Right cardiac atrium (tissue), 5 donors: ENCODE data around the gene ZNF273. TPM values are rescaled to one million over a fixed set of nuclear protein-coding genes. Genes with fewer than 3 reads are reported as not detected.
A peak's percentile ranks its signal among the peaks of the same experiment; 100 is the strongest.
"Not testable (repeated sequence)": the region's sequence is repeated elsewhere in the genome, so short reads cannot be mapped to it uniquely, and the experiment has no call there.

Experiments
- ATAC-seq, 2 donors: fragments of 200-7000 bp; cut with Tn5 transposase; one replicate each; pipeline versions ENCODE4 v1.8.0 to v1.9.1; 2020; ENCODE audit warnings: moderate library complexity in 2 of 2, mild to moderate bottlenecking in 1 of 2
- DNase-seq, 3 donors: peaks; one replicate each; pipeline ENCODE4 v3.0.0-alpha.2; 2020
- H3K27ac ChIP-seq: one replicate; pipeline ENCODE4 v1.5.1; 2013; ENCODE audit warnings: mild to moderate bottlenecking, low read length, control low read depth, moderate library complexity
- H3K27me3 ChIP-seq: one replicate; pipeline ENCODE4 v1.6.1; 2013; ENCODE audit not compliant: control insufficient read depth, insufficient read depth
- H3K4me1 ChIP-seq: one replicate; pipeline ENCODE4 v1.6.1; 2013; ENCODE audit warnings: low read length; ENCODE audit not compliant: control insufficient read depth, insufficient read depth
- H3K4me3 ChIP-seq: one replicate; pipeline ENCODE4 v1.5.1; 2013; ENCODE audit warnings: low read length, control low read depth
- H3K9me3 ChIP-seq: one replicate; pipeline ENCODE4 v1.6.1; 2013; ENCODE audit warnings: low read length; ENCODE audit not compliant: control insufficient read depth
- WGBS: extraction: QIAGEN DNeasy Blood & Tissue Kit; methylation state at CpG from one replicate; pipeline ENCODE4 v1.1.7; 2013; 5-methylcytosine and 5-hydroxymethylcytosine counted together
- intact Hi-C, 4 donors: fragments of 100-400 bp; cut with DNase I; formaldehyde crosslinking; loops; one replicate each; pipeline versions ENCODE4 v1.11.0 to v1.14.0; 2022 to 2023
- long read RNA-seq, 4 donors: library from polyadenylated mRNA; unstranded; transcript quantifications; one replicate each; pipeline ENCODE4 v2.0.0, GENCODE V29; 2020 to 2021
- polyA plus RNA-seq: library from polyadenylated mRNA; stranded (reverse); fragments of 200-250 nt; gene quantifications from one replicate; pipeline ENCODE4 v1.2.3, GENCODE V29; 2013
- total RNA-seq, 4 donors: library from RNA; stranded (reverse); fragmentation: NEBNext Ultra II Directional; extraction: Animal tissue kit (Norgen Biotek cat#: 25700); gene quantifications; one replicate each; pipeline ENCODE4 v1.2.1, GENCODE V29; 2021
- donor health status: healthy with polysubstance abuse.
- donor health status: DM: no; HTN: yes; CAD: no.
- donor health status: DM: no; HTN: no; CAD: no.
- donor health status: DM: no; HTN: yes; CAD: no; lungs with severe emphysema.
- donor health status: DM: yes; HTN: yes; CAD: no.

ZNF273 gene
- total RNA-seq (1 to 10 TPM; 2.9 to 3.9 (median 3.4) TPM), polyA plus RNA-seq (2.6 TPM)
- long read RNA-seq, donor 1, partial matches to known transcripts, result 1 of 2 reads
- long read RNA-seq, donor 1, other reads (novel, unspliced or antisense), result 1 of 2 reads
- long read RNA-seq, donor 2, partial matches to known transcripts, result 0 of 1 reads
- long read RNA-seq, donor 2, other reads (novel, unspliced or antisense), result 1 of 1 reads
- long read RNA-seq, donor 3, partial matches to known transcripts, result 0 of 9 reads
- long read RNA-seq, donor 3, other reads (novel, unspliced or antisense), result 5 of 9 reads
- long read RNA-seq, donor 4, partial matches to known transcripts, result 0 of 5 reads
- long read RNA-seq, donor 4, other reads (novel, unspliced or antisense), result 4 of 5 reads

DNA sequence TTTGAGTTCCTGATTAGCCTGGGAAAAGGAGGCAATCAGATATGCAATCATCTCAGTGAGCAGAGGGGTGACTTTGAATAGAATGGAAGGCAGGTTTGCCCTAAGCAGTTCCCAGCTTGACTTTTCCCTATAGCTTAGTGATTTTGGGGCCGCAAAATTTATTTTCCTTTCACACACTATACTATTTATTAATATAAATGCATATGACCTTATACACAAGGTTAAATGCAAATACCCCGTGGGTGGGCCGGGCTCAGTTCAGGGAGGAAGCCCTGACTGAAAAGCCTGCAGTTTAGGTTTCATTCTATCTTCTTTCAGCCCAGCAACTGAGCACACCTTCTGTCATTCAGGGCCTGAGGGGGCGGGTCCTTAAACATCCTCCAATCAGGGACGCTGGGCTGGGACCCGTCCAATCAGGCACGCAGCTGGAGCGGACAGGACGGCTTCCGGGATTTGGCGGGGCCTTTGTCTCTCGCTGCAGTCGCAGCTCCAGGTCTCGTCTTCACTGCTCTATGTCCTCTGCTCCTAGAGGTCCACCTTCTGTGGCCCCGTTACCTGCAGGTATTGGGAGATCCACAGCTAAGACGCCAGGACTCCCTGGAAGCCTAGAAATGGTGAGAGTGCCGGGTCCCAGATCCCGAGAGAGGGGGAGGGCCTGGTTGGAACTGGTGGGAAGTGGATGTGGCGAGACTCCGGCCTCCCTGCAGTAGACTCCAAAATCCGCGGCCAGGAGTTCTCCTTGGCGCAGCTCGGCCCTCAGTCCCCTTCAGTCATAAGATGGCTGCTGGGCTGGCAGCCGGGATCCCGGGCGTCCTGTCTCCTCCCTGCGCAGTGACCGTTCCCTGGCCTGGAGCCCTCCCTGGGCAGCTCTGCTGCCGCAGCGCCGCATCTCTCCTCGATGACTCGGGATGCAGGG is at the start of gene ZNF273:
Gene ZNF273, plus strand, starts transcription at position 468 of the 916 bp plus-strand sequence. Its CDS starts 45 bp downstream, at position 513.
- DNase-seq (peak; percentile 94 to 98 (median 96)), ATAC-seq (peak; percentile 98)
- no peaks in the 10 kb centered on the region for H3K27me3 ChIP-seq
- WGBS, result under 1% methylated on average over 34 of the region's 34 CpGs
- H3K9me3 ChIP-seq, result no peaks in the 10 kb centered on the region
- intact Hi-C loops, result no loop called here
- peak within 1 kb of the TSS; percentile 93 for H3K4me3 ChIP-seq
- no peaks in the 10 kb centered on the region for H3K4me1 ChIP-seq
- H3K27ac ChIP-seq, result peak within 1 kb of the TSS; percentile 86

- intact Hi-C loops, result no loop called here
- 80% methylated on average over 4 of the region's 4 CpGs for WGBS
- Histone ChIP-seq H3K4me1 (no peaks in the 10 kb centered on the region), H3K27me3 (no peaks in the 10 kb centered on the region), H3K9me3 (no peaks in the 10 kb centered on the region), H3K27ac (no peak overlapping the region), H3K4me3 (no peak overlapping the region)
- ATAC-seq (no peak), DNase-seq (no peak)
Measured at GRCh38 chr7:64853679-64854078, 49.4 kb upstream of the ZNF273 start.

DNA sequence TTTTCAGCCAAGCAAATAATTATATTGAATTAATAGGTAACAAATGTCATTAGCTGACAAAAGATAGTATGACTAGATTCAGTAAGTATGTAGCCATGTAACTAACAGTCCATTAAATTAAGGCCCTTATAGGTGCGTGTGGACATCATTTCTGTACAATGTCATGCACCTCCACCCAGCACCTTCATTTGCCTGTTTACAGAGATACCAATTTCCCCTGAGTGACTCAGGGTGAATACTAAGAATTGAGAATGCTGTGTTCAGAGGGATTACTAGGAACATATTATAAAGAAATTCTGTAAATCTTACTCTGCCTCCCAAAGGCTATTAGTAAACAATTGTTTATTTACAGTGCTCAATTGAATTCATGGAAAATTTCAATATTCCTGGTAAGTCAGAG is 48.1 kb upstream of the ZNF273 start:
- WGBS, result 88% methylated on average over 1 of the region's 1 CpG
- Histone ChIP-seq H3K27me3 (no peaks in the 10 kb centered on the region), H3K4me1 (no peaks in the 10 kb centered on the region), H3K9me3 (no peaks in the 10 kb centered on the region), H3K4me3 (no peak overlapping the region), H3K27ac (no peak overlapping the region)
- DNase-seq, result no peak
- no peak for ATAC-seq
- intact Hi-C loops, result no loop called here

DNA sequence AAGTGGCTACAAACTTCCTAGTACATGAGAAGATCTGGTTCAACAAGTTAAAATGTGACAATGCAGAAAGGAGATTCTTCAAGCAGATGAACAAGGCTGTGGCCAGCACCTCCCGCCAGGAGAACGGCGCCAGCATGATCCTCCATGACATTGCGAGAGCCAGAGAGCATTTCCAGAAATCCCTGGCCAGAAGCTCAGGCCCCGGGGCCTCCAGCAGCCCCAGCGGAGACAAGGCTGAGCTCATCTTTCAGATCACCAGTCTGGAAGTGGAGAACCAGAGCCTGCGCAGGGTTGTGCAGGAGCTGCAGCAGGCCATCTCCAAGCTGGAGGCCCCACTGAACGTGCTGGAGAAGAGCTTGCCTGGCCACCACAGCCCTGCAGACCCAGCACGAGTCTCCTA is 40.1 kb upstream of the ZNF273 start:
- H3K27ac ChIP-seq, result no peak overlapping the region
- intact Hi-C loops, result no loop called here
- H3K4me3 ChIP-seq, result no peak overlapping the region
- WGBS, result 95% methylated on average over 9 of the region's 9 CpGs
- H3K9me3 ChIP-seq, result no peaks in the 10 kb centered on the region
- DNase-seq, result no peak
- no peaks in the 10 kb centered on the region for H3K4me1 ChIP-seq
- no peak for ATAC-seq
- no peaks in the 10 kb centered on the region for H3K27me3 ChIP-seq

DNA sequence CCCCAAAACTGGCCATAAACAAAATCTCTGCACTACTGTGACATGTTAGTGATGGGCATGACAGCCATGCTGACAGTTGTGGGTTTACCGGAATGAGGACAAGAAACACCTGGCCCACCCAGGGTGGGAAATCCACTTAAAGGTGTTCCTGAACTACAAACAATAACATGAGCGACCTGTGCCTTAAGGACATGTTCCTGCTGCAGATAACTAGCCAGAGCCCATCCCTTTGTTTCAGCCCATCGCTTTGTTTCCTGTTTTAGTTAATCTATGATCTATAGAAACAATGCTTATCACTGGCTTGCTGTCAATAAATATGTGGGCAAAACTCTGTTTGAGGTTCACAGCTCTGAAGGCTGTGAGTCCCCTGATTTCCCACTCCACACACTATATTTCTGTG is 39.5 kb upstream of the ZNF273 start:
- ATAC-seq, H3K9me3 ChIP-seq, DNase-seq, intact Hi-C loops, H3K27ac ChIP-seq, H3K27me3 ChIP-seq, H3K4me1 ChIP-seq, H3K4me3 ChIP-seq: not testable (repeated sequence)
- 88% methylated on average over 3 of the region's 3 CpGs for WGBS

- no peak overlapping the region for H3K27ac ChIP-seq
- H3K4me3 ChIP-seq, result no peak overlapping the region
- intact Hi-C loops, result no loop called here
- no peaks in the 10 kb centered on the region for H3K27me3 ChIP-seq
- no peaks in the 10 kb centered on the region for H3K4me1 ChIP-seq
- DNase-seq (no peak), ATAC-seq (no peak)
- 84% methylated on average over 7 of the region's 7 CpGs for WGBS
- H3K9me3 ChIP-seq, result no peaks in the 10 kb centered on the region
Measured at GRCh38 chr7:64863969-64864368, 39.1 kb upstream of the ZNF273 start.

GRCh38 chr7:64867863-64868440 is 35.1 kb upstream of the ZNF273 start:
- intact Hi-C loops, result no loop called here

GRCh38 chr7:64868499-64868898 is 34.6 kb upstream of the ZNF273 start:
- no peaks in the 10 kb centered on the region for H3K27me3 ChIP-seq
- no peak for DNase-seq
- no peak overlapping the region for H3K4me3 ChIP-seq
- intact Hi-C loops, result no loop called here
- no peak overlapping the region for H3K27ac ChIP-seq
- H3K9me3 ChIP-seq, result no peaks in the 10 kb centered on the region
- ATAC-seq, result no peak
- WGBS, result 93% methylated on average over 11 of the region's 11 CpGs
- H3K4me1 ChIP-seq, result no peaks in the 10 kb centered on the region

More at GRCh38 chr7:64867863-64868440, 35.1 kb upstream of the ZNF273 start:
- H3K4me3 ChIP-seq, result no peak overlapping the region
- no peak overlapping the region for H3K27ac ChIP-seq
- H3K27me3 ChIP-seq, result no peaks in the 10 kb centered on the region
- no peaks in the 10 kb centered on the region for H3K9me3 ChIP-seq
- WGBS, result 91% methylated on average over 18 of the region's 18 CpGs
- no peak for ATAC-seq
- no peaks in the 10 kb centered on the region for H3K4me1 ChIP-seq
- DNase-seq, result peak in 1 of 3 donors; percentile 31

DNA sequence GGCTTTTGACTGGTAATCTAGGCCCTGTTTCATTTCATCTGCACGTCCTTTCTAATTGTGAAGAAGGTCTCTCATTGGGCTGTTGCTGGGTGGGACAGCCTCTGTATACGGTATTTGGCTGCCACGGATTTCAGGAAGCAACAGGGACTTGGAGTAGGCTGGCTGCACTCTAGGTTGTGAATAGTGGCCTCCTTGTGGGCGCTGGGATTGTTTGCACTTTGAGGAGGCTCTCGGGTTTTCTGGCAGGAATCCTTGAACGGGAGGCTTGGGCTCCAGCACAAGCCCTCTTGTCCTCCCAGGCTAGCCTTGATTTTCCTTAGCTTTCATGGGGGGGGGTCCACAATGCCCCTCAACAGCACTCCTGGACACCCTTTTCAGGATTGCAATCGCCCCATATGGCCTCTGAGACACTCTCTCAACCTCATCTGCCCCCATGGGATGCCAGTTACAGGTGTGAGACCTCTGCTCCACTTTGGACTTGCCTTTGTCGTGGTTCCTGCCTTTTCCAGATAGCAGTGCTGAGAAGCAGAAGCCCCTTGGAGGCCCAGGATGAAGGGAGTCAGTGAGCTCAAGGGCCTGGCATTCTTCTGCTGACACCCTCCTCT is 33.9 kb upstream of the ZNF273 start:
- Histone ChIP-seq H3K27ac (no peak overlapping the region), H3K9me3 (no peaks in the 10 kb centered on the region), H3K4me3 (no peak overlapping the region), H3K27me3 (no peaks in the 10 kb centered on the region), H3K4me1 (no peaks in the 10 kb centered on the region)
- ATAC-seq (no peak), DNase-seq (no peak)
- 69% methylated on average over 8 of the region's 8 CpGs for WGBS
- intact Hi-C loops, result no loop called here

DNA sequence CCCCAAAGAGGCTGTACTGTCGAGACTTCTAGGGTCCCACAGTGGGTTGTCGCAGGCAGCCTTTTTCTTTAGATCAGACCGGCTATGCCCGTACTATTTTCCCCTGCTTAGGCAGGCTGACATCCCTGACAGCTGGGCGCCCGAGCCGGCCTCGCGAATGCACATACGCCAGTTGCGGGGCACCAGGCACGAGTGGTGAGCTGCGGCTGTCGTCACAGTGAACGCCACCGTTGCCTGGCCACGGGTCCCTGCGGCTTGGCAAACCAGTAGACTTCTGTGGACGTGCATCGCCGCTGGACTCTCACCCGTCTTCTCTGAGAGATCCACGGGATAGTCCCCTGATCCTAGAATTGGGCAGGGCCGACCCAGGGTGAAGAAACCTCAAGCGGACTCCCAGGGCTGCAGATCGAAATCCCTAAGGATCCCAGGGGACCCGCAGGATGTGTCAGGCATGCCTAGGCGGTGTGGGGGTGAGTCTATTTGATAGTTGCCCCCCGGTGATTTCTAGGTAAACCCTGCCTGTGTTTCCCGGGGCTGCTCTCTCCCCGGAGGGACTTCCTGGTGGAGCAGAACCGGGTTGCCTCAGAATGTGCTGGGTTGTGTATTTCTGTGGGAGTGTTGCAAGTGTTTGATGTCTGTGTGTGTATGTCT is 33.0 kb upstream of the ZNF273 start:
- no peaks in the 10 kb centered on the region for H3K4me1 ChIP-seq
- 92% methylated on average over 32 of the region's 32 CpGs for WGBS
- ATAC-seq (no peak), DNase-seq (peak in 1 of 3 donors; percentile 38)
- intact Hi-C loops, result no loop called here
- H3K27me3 ChIP-seq, result no peaks in the 10 kb centered on the region
- no peak overlapping the region for H3K27ac ChIP-seq
- H3K9me3 ChIP-seq, result no peaks in the 10 kb centered on the region
- H3K4me3 ChIP-seq, result no peak overlapping the region
